ENCODE data around the gene NKX6-2.

DNA sequence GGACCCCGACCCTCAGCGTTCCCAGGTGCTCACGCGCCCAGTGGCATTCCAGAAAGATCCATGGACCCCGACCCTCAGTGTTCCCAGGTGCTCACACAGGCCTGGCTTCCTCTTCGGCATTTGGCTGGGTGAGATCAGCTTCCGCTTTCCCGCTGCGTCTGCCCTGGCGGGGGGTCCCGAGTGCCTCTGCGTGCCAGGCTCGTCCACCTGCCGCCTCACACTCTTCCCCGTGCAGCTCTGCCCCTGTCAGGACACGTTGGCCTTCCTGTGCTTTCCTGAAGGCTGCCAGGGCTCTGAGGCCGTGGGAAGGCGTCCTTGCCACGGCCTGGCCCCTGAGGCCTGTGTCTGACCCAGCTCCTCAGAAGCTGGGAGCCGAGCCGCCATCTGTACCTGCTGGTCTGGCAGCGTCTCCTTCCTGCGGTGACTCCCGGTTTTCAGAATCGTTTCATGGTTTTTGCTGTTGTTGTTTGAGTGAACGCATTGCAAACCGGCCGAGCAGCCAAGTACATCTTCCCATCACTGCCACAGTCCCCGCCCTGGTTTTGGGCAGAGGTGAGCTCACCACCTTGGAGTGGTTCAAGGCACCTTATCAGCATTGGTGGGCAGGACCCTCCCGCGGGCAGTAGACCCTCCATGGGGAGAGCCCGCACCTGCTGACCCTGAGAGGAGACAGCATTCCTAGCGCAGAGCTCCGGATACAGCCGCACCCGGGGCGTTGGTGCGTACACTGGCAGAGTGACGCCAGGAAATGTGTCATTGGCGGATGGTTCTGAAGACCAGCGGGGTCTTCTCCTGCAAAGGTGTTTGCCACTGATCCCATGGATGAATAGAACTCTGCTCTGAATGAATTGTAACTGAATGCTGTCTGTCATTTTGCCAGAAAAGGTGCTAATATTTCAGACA lies 17.4 kb downstream of the NKX6-2 start:
- TF ChIP-seq, protein P1, sequence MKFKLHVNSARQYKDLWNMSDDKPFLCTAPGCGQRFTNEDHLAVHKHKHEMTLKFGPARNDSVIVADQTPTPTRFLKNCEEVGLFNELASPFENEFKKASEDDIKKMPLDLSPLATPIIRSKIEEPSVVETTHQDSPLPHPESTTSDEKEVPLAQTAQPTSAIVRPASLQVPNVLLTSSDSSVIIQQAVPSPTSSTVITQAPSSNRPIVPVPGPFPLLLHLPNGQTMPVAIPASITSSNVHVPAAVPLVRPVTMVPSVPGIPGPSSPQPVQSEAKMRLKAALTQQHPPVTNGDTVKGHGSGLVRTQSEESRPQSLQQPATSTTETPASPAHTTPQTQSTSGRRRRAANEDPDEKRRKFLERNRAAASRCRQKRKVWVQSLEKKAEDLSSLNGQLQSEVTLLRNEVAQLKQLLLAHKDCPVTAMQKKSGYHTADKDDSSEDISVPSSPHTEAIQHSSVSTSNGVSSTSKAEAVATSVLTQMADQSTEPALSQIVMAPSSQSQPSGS (IDR thresholded peaks at IDR 0.05; ENCODE audit: low read length): no peak
- no peak for TF ChIP-seq CBX8 (IDR thresholded peaks at IDR 0.05; ENCODE audit: borderline replicate concordance, low read depth, low read length)

Data from H1 (cell line).